RWPE2 (cell line): Measurements from ENCODE around the gene FOXP2.
"Not testable (repeated sequence)": the region's sequence is repeated elsewhere in the genome, so short reads cannot be mapped to it uniquely, and the experiment has no call there.

Experiments
- ATAC-seq: fragments of 200-7000 bp; cut with Tn5 transposase; 3 replicates; pipeline ENCODE4 v1.9.1; 2021; ENCODE audit warnings: low read depth
- DNase-seq: peaks from one replicate; pipeline ENCODE4 v3.0.0-alpha.2; 2020; ENCODE audit warnings: low spot score
- H3K27ac ChIP-seq: fragments of 450-650 bp; 2 replicates; pipeline ENCODE4 v1.5.1; 2017; ENCODE audit warnings: mild to moderate bottlenecking; ENCODE audit not compliant: poor library complexity, severe bottlenecking
- H3K27me3 ChIP-seq: fragments of 250-450 bp; sonication (Bioruptor Pico); 2 replicates; pipeline ENCODE4 v1.5.1; 2021; ENCODE audit warnings: mild to moderate bottlenecking, moderate library complexity; ENCODE audit not compliant: insufficient read depth, poor library complexity, severe bottlenecking
- H3K36me3 ChIP-seq: fragments of 250-450 bp; sonication (Bioruptor Pico); 2 replicates; pipeline ENCODE4 v1.5.1; 2020; ENCODE audit warnings: low read depth, mild to moderate bottlenecking, moderate library complexity
- H3K4me1 ChIP-seq: fragments of 250-450 bp; sonication (Bioruptor Pico); 2 replicates; pipeline ENCODE4 v1.5.1; 2021; ENCODE audit warnings: mild to moderate bottlenecking, moderate library complexity; ENCODE audit not compliant: insufficient read depth, poor library complexity, severe bottlenecking
- H3K4me3 ChIP-seq: fragments of 250-450 bp; sonication (Bioruptor Pico); 2 replicates; pipeline ENCODE4 v1.5.1; 2021; ENCODE audit warnings: mild to moderate bottlenecking, moderate library complexity; ENCODE audit not compliant: severe bottlenecking
- H3K9me3 ChIP-seq: fragments of 250-450 bp; sonication (Bioruptor Pico); 2 replicates; pipeline ENCODE4 v1.5.1; 2021; ENCODE audit warnings: mild to moderate bottlenecking, moderate library complexity; ENCODE audit not compliant: severe bottlenecking
- TF ChIP-seq, protein P1 (sequence below): fragments of 450-650 bp; IDR thresholded peaks from one replicate; pipeline ENCODE4 v1.5.1; 2017; ENCODE audit warnings: mild to moderate bottlenecking, moderate library complexity; ENCODE audit not compliant: poor library complexity, severe bottlenecking

The FOXP2 gene

DNA sequence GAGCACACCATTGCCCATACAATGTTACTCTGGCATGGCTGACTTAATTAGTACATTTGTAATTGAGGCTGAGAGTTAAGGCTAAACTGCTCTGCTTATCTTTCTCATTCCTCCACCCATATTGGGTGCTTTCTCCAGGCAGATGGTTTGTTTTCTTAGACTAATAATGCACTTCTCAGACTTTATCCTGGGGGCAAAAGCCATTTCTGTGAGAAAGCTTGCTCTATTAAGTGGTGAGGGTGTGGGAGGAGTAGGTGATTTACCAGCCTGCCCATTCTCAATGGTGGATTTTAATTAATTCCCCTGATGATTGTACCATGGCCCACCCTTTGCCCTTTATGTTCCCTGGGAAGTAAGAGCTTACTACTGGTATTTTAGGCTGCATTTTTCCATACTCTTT, 174.8 kb downstream of the FOXP2 start:
- DNase-seq (no peak), ATAC-seq (no peak)
- H3K4me3 ChIP-seq = no peak overlapping the region
- H3K9me3 ChIP-seq = no peaks in the 10 kb centered on the region
- TF ChIP-seq, protein P1, sequence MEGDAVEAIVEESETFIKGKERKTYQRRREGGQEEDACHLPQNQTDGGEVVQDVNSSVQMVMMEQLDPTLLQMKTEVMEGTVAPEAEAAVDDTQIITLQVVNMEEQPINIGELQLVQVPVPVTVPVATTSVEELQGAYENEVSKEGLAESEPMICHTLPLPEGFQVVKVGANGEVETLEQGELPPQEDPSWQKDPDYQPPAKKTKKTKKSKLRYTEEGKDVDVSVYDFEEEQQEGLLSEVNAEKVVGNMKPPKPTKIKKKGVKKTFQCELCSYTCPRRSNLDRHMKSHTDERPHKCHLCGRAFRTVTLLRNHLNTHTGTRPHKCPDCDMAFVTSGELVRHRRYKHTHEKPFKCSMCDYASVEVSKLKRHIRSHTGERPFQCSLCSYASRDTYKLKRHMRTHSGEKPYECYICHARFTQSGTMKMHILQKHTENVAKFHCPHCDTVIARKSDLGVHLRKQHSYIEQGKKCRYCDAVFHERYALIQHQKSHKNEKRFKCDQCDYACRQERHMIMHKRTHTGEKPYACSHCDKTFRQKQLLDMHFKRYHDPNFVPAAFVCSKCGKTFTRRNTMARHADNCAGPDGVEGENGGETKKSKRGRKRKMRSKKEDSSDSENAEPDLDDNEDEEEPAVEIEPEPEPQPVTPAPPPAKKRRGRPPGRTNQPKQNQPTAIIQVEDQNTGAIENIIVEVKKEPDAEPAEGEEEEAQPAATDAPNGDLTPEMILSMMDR = no peak
- peaks cover 2% of the 10 kb centered on the region for H3K27me3 ChIP-seq
- H3K36me3 ChIP-seq = no peaks in the 10 kb centered on the region
- H3K4me1 ChIP-seq = no peaks in the 10 kb centered on the region
- no peak overlapping the region for H3K27ac ChIP-seq

DNA sequence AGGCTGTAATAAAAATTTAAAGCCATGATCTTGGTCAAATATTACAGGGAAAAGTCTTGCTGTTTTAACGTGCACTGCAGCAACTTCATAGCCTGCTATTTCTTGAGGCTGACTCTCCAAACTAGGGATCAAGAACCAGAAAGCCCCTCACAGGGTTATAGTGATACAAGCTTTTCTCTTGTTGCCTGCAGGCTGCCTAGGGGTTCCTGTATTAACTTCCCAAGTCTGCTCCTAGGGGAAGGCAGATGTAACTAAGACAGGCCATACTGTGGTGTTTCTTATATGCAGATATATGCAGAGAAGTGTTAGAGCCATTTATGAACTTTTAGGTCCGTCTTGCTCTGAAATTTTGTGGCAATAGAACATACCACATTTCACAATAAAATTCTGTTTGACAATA, 175.7 kb downstream of the FOXP2 start:
- no peak for ATAC-seq
- no peaks in the 10 kb centered on the region for H3K36me3 ChIP-seq
- no peak for DNase-seq
- H3K4me3 ChIP-seq = no peak overlapping the region
- no peaks in the 10 kb centered on the region for H3K9me3 ChIP-seq
- no peak overlapping the region for H3K27ac ChIP-seq
- peaks cover 3% of the 10 kb centered on the region for H3K27me3 ChIP-seq
- TF ChIP-seq, protein P1 = no peak
- no peaks in the 10 kb centered on the region for H3K4me1 ChIP-seq

GRCh38 chr7:114598946-114599345, 184.3 kb downstream of the FOXP2 start:
- ATAC-seq = no peak

DNA sequence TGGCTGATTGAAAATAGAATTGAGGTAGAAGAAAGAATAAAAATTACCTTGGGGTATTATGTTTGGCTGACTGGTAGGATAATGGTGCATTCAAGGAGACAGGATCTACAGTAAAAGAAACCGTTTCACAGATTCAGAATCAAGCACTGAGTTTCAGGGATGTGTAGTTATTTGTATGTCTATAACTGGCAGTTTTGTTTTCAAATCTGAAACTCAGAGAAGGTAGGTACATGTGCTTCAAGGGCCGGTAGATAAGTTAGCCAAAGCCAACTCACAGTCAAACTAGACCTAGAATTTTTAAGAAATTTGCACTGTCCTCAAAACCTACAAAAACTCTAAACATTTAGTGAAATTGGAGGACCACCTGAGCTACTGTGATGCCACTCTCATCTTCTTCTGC, 191.5 kb downstream of the FOXP2 start:
- DNase-seq (no peak), ATAC-seq (no peak)
- H3K4me1 ChIP-seq = no peaks in the 10 kb centered on the region
- no peaks in the 10 kb centered on the region for H3K9me3 ChIP-seq
- H3K4me3 ChIP-seq = no peak overlapping the region
- no peak overlapping the region for H3K27ac ChIP-seq
- H3K36me3 ChIP-seq = no peaks in the 10 kb centered on the region
- TF ChIP-seq, protein P1 = no peak
- H3K27me3 ChIP-seq = no peaks in the 10 kb centered on the region

More at GRCh38 chr7:114598946-114599345, 184.3 kb downstream of the FOXP2 start:
- no peaks in the 10 kb centered on the region for H3K36me3 ChIP-seq
- no peak for DNase-seq
- no peak overlapping the region for H3K27ac ChIP-seq
- H3K9me3 ChIP-seq = no peaks in the 10 kb centered on the region
- no peak overlapping the region for H3K4me3 ChIP-seq
- H3K27me3 ChIP-seq = peaks cover 3% of the 10 kb centered on the region
- H3K4me1 ChIP-seq = no peaks in the 10 kb centered on the region
- TF ChIP-seq, protein P1 = no peak

- H3K9me3 ChIP-seq, H3K27ac ChIP-seq, H3K4me1 ChIP-seq, H3K36me3 ChIP-seq, H3K4me3 ChIP-seq, H3K27me3 ChIP-seq, ATAC-seq, DNase-seq: not testable (repeated sequence)
Measured at GRCh38 chr7:114608822-114609221, 194.2 kb downstream of the FOXP2 start.
